ENCODE results near the gene MSH5.

Gene MSH5

DNA sequence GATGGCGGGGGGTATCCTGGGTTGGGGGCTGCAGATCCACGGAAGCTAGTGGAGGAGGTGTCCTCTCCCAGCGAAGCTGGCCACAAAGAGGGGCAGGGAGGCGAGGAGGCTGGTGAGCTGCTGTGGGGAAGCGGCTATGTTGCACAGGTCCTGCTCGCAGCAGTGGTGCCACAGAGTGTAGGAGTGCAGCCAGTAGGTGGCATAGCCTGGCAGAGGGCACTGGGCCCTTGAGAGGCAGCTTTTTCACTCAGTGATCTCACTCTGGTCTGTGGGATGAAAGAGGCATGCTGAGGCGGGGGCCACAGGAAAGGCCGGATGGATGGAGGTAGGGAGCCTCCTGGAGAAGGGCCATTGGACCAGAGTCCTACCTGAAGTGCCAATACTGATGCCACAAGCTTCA is 27.5 kb upstream of the MSH5 start:
- no peak for DNase-seq (ENCODE audit: insufficient read length, low spot score)
- TF ChIP-seq, protein P1, sequence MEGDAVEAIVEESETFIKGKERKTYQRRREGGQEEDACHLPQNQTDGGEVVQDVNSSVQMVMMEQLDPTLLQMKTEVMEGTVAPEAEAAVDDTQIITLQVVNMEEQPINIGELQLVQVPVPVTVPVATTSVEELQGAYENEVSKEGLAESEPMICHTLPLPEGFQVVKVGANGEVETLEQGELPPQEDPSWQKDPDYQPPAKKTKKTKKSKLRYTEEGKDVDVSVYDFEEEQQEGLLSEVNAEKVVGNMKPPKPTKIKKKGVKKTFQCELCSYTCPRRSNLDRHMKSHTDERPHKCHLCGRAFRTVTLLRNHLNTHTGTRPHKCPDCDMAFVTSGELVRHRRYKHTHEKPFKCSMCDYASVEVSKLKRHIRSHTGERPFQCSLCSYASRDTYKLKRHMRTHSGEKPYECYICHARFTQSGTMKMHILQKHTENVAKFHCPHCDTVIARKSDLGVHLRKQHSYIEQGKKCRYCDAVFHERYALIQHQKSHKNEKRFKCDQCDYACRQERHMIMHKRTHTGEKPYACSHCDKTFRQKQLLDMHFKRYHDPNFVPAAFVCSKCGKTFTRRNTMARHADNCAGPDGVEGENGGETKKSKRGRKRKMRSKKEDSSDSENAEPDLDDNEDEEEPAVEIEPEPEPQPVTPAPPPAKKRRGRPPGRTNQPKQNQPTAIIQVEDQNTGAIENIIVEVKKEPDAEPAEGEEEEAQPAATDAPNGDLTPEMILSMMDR (IDR thresholded peaks at IDR 0.05; ENCODE audit: insufficient read depth, missing control alignments) = no peak
- FAIRE-seq = no peak

GRCh38 chr6:31713465-31713864 is 26.3 kb upstream of the MSH5 start:
- TF ChIP-seq, protein P1 (IDR thresholded peaks at IDR 0.05; ENCODE audit: insufficient read depth, missing control alignments) = no peak
- FAIRE-seq (no peak), DNase-seq (ENCODE audit: insufficient read length, low spot score) (no peak)

- FAIRE-seq = no peak
- no peak for DNase-seq (ENCODE audit: insufficient read length, low spot score)
- TF ChIP-seq, protein P1 (IDR thresholded peaks at IDR 0.05; ENCODE audit: insufficient read depth, missing control alignments) = no peak
These were observed 25.7 kb upstream of the MSH5 start for GRCh38 chr6:31713991-31714684.

DNA sequence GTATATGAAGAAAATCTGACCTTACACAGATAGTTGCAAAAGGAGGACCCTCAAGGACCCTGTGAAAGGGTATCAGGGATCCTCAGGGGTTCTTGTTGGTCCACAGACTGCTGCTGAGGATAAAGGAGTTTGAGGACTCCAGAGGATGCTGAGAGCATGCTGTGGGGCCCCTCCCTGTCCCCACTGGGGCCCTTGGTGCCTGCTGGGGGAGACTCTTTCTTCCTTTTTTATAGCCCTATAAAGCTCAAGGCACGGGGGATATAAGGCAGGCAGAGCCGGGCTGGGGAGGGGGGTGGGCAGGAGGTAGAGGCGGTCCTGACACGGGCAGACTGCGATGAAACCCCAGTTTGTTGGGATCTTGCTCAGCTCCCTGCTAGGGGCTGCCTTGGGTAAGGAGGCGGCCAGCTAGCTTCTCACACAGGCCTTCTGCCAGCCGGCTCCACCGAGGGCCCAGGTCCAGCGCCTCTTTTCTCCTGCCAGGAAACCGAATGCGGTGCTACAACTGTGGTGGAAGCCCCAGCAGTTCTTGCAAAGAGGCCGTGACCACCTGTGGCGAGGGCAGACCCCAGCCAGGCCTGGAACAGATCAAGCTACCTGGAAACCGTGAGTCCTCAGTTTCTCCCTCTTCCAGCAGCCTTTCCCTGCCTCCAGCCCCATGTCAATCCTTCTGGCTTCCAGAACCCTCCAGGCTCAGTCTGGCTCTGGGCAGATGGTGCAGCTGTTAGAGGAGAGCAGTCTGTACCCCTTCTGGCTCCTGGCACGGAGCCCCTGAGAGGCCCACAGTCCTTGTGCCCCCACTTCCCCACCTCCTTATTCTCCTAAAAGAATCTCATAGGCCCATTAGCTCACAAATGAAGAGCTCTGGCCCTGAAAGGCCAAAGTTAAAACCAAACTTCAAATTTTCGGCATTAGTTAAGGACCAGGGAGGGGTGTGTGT is 24.5 kb upstream of the MSH5 start, which contains the start of gene LY6G6D:
TSS of gene LY6G6D (plus strand) at position 327 of the 937 bp plus-strand sequence. CDS start at position 335, 8 bp downstream.
- DNase-seq (ENCODE audit: insufficient read length, low spot score) (no peak), FAIRE-seq (no peak)
- TF ChIP-seq, protein P1 (IDR thresholded peaks at IDR 0.05; ENCODE audit: insufficient read depth, missing control alignments) = no peak

GRCh38 chr6:31717499-31718222 is 22.1 kb upstream of the MSH5 start:
- DNase-seq (ENCODE audit: insufficient read length, low spot score) = no peak
- TF ChIP-seq, protein P1 (IDR thresholded peaks at IDR 0.05; ENCODE audit: insufficient read depth, missing control alignments) = no peak
- FAIRE-seq = no peak

DNA sequence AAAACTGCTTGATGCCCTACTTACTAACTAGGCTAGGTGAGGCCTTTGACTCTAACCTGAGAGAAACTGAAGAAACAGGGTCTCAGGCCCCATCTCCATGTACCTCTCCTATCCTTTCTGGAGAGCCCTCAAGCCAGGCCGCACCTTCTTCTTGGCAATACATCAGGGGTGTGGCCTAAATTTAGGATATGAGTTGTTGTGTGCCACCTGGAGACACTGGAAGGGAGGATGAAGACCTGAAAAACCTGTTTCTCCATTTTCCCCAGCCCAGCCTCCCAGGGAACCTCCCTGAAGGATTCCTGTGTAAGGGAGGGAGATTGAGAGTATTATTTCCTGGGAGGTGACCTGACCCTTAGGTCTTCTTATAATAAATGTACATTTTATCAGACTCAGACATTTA is 21.5 kb upstream of the MSH5 start:
- DNase-seq (ENCODE audit: insufficient read length, low spot score) (no peak), FAIRE-seq (no peak)
- TF ChIP-seq, protein P1 (IDR thresholded peaks at IDR 0.05; ENCODE audit: insufficient read depth, missing control alignments) = no peak
